Right renal cortex interstitium (tissue), 3 donors: ENCODE data around the gene THG1L. TPM values are rescaled to one million over a fixed set of nuclear protein-coding genes. Genes with fewer than 3 reads are reported as not detected.
"Not testable (repeated sequence)": the region's sequence is repeated elsewhere in the genome, so short reads cannot be mapped to it uniquely, and the experiment has no call there.

Experiments
- DNase-seq, 3 donors: peaks; one replicate each; pipeline ENCODE4 v3.0.0-alpha.2; 2013; ENCODE audit warnings: low read depth in 3 of 3, low spot score in 2 of 3
- polyA plus RNA-seq, 3 donors: library from polyadenylated mRNA; unstranded; fragments of 120-200 nt; gene quantifications; one replicate each; pipeline ENCODE4 v1.2.1, GENCODE V29; 2013; ENCODE audit not compliant: insufficient read length in 3 of 3

Gene THG1L
- 10 to 100 TPM; 28.1 to 33.1 (median 29.4) TPM for polyA plus RNA-seq

- DNase-seq, result peak; percentile 95 to 96 (median 95)
Measured at GRCh38 chr5:157731272-157732129, at the start of gene THG1L. Gene THG1L (plus strand): TSS chr5:157731420. CDS start chr5:157731441, 21 bp downstream.

DNA sequence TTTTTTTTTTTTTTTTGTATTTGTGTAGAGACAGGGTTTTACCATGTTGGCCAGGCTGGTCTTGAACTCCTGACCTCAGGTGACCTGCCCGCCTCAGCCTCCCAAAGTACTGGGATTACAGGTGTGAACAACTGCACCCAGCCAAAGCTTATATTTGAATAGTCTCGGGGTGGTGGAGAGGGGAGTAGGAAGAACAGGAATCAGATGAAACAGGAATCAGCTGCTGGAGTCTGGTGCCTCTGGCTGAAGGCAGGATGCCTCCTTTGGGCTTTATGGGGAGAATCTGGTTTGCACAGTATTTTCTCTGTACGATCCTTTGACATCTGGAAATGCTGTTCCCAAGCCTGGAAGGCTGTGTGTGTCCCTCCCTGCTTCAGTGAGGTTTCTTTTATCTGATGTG, 49.0 kb upstream of the THG1L start:
- no peak for DNase-seq

DNA sequence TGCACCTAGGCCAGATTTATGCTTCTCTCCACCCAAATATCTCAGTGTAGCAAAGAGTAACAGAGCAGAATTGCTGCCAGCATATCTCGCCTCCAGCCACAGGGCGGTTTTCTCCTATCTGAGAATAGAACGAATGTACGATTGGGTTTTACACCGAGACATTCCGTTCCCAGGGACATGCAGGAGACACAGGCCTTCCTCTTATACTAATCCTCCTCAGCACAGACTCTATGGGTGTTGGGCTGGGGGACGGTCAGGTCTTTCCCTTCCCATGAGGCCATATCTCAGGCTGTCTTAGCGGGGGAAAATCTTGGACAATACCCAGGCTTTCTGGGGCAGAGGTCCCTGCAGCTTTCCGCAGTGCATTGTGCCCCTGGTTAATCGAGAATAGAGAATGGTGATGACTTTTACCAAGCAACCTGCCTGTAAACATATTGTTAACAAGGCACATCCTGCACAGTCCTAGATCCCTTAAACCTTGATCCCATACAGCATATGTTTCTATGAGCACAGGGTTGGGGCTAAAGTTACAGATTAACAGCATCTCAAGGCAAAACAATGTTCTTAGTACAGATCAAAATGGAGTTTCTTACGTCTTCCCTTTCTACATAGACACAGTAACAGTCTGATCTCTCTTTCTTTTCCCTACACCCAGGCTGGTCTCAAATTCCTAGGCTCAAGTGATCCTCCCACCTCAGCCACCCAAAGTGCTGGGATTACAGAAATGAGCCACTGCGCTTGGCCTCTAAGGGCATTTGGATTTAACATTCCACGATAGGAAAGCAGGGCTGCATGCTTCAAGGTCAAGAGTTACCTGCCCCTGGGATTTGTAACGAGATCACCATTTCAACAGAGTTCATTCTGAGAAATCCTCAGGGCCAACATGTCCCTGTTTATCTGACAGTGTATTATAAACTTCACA, 44.7 kb upstream of the THG1L start:
- DNase-seq, result not testable (repeated sequence)

DNA sequence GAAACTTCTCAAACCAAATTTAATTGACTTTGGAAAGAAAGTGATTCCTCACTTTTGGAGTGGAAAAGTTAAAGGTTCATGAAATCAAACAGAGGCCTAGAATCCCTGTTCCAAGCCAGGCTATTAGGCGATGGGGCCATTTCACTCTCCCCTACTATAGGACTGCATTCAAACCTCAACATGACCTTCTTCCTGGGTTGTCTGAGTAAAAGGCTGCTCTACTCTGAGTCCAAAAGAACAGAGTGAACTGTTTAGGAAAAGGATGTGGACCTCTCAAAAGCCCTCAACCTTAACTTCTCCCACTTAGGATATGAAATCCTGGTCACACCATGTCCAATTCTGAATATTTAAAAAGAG, 44.0 kb upstream of the THG1L start:
- no peak for DNase-seq

DNA sequence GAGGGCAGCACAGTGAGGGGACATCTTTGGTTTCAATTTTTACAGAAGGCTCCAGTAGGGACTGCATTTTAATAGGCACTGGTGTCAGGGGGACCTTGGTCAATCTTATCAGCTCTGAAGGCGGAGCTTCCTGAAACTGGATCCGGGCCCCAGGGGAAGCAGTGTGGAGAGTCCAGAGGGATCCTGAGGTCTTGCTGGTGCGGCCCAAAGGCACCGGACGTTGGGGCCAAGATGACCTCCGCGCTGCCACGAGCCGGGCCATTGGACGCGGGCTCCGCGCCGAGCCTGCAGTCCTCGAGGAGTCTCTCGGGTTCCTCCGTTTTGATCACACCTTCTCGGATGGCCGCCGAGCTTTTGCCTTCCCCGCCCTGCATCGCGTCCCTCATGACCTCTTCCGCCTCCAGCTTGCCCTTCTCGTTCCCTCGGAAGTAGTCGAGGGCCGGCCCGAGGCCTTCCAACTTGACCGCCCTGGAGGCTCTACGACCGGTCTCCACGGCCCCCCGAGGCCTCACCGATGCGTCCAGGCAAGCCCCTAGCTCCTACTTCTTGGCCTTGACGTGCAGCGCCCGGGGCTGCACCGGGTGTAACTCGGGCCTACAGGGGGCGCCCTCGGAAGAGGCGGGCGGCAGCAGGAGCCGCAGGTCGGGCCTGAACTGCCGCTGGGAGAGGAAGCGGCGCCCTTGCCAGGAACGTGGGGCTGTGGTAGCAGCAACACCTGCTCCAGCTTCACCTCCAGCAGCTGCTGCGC, 41.1 kb upstream of the THG1L start:
- no peak for DNase-seq

- DNase-seq, result no peak
Measured at GRCh38 chr5:157690690-157691433, 40.4 kb upstream of the THG1L start.

- not testable (repeated sequence) for DNase-seq
Measured at GRCh38 chr5:157693816-157694215, 37.4 kb upstream of the THG1L start.

- not testable (repeated sequence) for DNase-seq
Measured at GRCh38 chr5:157696154-157696553, 35.1 kb upstream of the THG1L start.

DNA sequence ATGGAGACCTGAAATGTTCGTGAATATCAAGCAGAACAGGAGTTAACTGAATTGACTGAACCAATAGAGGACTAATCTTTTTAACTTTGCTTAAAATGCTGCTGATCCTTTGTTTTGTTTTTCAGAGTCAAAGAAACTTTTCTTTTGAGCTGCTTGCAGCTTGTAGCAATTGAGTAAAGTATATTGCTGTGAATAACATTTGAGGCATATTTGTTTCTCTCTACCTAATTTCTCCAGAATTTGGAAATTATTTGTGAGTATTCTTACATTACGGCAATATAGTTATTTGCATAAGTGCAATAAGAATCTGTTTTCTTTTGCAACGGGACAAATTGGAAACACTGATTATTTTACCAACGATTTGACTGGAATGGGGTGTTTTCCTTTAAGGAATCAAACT, 32.5 kb upstream of the THG1L start:
- not testable (repeated sequence) for DNase-seq

DNA sequence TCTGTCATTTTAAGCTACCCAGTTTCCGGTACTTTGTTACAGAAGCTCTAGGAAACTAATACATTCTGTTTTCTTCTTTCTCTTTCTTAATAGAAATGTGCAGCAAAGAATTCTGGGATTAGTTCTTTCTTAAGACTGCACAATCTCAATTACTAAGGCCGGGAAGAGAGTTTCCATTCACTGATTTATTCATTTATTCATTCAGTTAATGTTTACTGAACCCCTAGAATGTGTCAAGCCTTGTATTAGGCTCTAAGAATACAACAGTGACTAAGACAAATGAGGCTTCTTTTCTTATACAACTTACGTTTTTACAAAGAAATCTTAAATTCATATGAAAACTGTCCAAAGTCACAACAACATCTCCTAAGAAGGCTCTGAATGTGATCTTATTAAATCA, 27.5 kb upstream of the THG1L start:
- no peak for DNase-seq

DNA sequence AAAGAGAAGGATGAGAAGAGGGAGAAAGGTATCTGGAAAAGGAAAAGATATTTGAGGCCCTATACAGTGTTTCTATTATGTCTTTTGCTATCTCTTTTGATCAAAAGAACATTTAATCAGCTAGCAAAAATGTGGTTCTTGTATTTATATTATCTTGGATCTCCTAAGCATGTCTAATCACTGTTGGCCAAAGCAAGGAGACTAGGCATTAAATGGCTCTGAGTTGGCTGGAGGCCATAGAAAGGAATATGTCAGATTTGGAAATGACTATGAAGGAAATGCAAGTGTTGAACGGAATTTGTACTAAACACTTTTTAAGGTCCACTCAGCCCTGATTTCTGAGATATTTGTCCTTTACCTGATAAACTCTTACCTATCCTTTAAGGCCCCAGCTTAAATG, 22.4 kb upstream of the THG1L start:
- DNase-seq, result no peak

DNA sequence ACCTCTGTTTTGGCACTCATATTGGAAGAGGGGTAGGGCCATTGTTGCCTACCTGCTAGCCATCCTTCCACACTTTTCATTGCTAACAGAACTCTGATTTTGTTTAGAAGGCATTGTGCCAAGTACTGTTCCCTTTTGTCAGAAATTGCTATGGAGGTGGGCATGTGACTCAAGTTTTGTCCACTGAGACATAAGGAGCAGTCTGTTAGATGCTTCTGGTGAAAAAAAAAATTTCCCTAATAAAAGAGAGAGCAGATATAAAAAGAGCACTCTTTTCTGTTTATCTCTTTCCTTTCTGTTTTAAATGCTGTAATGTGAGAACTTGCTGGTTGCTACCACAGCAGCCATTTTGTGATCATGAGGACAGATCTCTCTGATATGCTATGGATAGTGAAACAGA, 21.9 kb upstream of the THG1L start:
- DNase-seq, result no peak

- no peak for DNase-seq
Measured at GRCh38 chr5:157710431-157710830, 20.8 kb upstream of the THG1L start.

- no peak for DNase-seq
Measured at GRCh38 chr5:157710882-157711281, 20.3 kb upstream of the THG1L start.

- no peak for DNase-seq
Measured at GRCh38 chr5:157713830-157714595, 17.2 kb upstream of the THG1L start.

- DNase-seq, result no peak
Measured at GRCh38 chr5:157714596-157714864, 16.7 kb upstream of the THG1L start.

- DNase-seq, result peak in 2 of 3 donors; percentile 31 to 32
Measured at GRCh38 chr5:157718519-157718918, 12.7 kb upstream of the THG1L start.

GRCh38 chr5:157719245-157719644, 12.0 kb upstream of the THG1L start:
- DNase-seq, result no peak

GRCh38 chr5:157721159-157721558, 10.1 kb upstream of the THG1L start:
- DNase-seq, result no peak

DNA sequence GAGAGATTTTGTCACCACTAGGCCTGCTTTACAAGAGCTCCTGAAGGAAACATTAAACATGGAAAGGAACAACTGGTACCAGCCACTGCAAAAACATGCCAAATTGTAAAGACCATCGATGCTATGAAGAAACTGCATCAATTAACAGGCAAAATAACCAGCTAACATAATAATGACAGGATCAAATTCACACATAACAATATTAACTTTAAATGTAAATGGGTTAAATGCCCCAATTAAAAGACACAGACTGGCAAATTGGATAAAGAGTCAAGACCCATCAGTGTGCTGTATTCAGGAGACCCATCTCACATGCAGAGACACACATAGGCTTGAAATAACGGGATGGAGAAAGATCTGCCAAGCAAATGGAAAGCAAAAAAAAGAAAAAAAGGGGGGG, 8.3 kb upstream of the THG1L start:
- not testable (repeated sequence) for DNase-seq
